ENCODE results near the gene MOB2. TPM values are rescaled to one million over a fixed set of nuclear protein-coding genes. Genes with fewer than 3 reads are reported as not detected.

Gene MOB2
- total RNA-seq, 2 experiments from 2014 or later: 13.2 to 14.0 TPM

- no peaks in the 10 kb centered on the region for H3K9me3 Mint-ChIP-seq
- no peak for DNase-seq
Observed at GRCh38 chr11:1480555-1481482, 5.8 kb downstream of the MOB2 start.

DNA sequence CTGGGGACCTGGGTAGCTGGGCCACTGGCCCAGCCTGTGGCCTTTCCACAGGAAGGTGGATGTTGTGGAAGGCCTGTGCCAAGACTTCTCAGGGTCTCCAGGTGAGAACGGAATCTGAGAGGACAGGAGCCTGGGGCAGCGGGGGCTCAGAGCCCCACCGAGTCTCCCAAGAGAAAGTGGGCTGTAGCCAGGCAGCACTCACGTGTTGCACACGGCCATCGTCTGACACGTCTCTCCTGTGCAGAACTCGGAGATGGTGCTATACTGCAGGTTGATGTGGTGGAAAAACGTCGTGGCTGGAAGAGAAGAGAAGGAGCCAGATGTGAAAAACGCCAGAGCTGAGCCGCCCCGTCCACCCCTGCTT lies 6.4 kb downstream of the MOB2 start:
- Mint-ChIP-seq H3K27ac (no peak overlapping the region), H3K9me3 (no peaks in the 10 kb centered on the region), H3K27me3 (no peaks in the 10 kb centered on the region), H3K4me3 (no peak overlapping the region), H3K36me3 (ENCODE audit: low read depth) (no peaks in the 10 kb centered on the region), H3K4me1 (ENCODE audit: low read depth) (peaks cover 6% of the 10 kb centered on the region)
- no peak for TF ChIP-seq CTCF (IDR thresholded peaks at IDR 0.05)
- POLR2A ChIA-PET: interaction anchor here (0.8 kb wide), 1 partner anchor 178 kb away, joined by 3 read pairs; no protein-coding TSS in a partner anchor
- CTCF ChIA-PET: no interaction called here
- no peak for DNase-seq
- ATAC-seq: no peak
- intact Hi-C loops (cut with micrococcal nuclease): no loop called here

More at GRCh38 chr11:1480555-1481482, 5.8 kb downstream of the MOB2 start:
- intact Hi-C loops (cut with micrococcal nuclease): no loop called here
- Mint-ChIP-seq H3K27ac (no peak overlapping the region), H3K27me3 (no peaks in the 10 kb centered on the region), H3K4me1 (ENCODE audit: low read depth) (peaks cover 11% of the 10 kb centered on the region), H3K36me3 (ENCODE audit: low read depth) (no peaks in the 10 kb centered on the region), H3K4me3 (no peak overlapping the region)
- ATAC-seq: no peak
- TF ChIP-seq CTCF (IDR thresholded peaks at IDR 0.05): no peak
- ChIA-PET CTCF (no interaction called here), POLR2A (no interaction called here)

DNA sequence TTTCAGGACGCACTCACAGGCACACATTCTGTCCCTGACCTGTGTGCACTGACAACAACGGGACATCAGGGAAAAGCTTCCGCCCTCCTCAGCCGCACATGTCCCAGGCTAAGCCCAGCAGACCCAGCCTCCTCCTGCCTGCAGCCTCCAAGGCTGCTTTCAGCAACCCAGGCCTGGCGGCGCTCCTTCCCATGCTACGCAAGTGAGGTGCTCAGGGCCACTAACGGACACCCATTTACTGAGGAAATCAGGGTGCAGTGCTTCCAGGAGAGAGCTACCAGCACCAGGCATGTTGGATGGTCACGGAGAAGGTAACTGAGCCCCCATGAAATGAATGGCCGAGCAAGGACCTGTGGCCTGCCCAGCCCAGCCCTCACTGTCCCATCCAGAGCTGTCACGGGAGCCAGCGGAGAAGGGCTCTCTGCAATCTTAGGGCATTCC lies 6.9 kb downstream of the MOB2 start:
- no peak for TF ChIP-seq CTCF (IDR thresholded peaks at IDR 0.05)
- H3K36me3 Mint-ChIP-seq (ENCODE audit: low read depth): no peaks in the 10 kb centered on the region
- no peaks in the 10 kb centered on the region for H3K27me3 Mint-ChIP-seq
- ChIA-PET POLR2A (interaction anchor here (0.8 kb wide), 1 partner anchor 177 kb away, joined by 3 read pairs; no protein-coding TSS in a partner anchor), CTCF (interaction anchor here (0.9 kb wide), 1 partner anchor 95 kb away, joined by 3 read pairs; no protein-coding TSS in a partner anchor)
- no peak overlapping the region for H3K4me3 Mint-ChIP-seq
- intact Hi-C loops (cut with micrococcal nuclease): no loop called here
- H3K27ac Mint-ChIP-seq: no peak overlapping the region
- DNase-seq (no peak), ATAC-seq (no peak)
- H3K4me1 Mint-ChIP-seq (ENCODE audit: low read depth): peaks cover 2% of the 10 kb centered on the region
- no peaks in the 10 kb centered on the region for H3K9me3 Mint-ChIP-seq

GRCh38 chr11:1479006-1479677 lies 7.4 kb downstream of the MOB2 start:
- peaks cover 1% of the 10 kb centered on the region for H3K36me3 Mint-ChIP-seq (ENCODE audit: low read depth)
- no peak overlapping the region for H3K4me3 Mint-ChIP-seq
- no peak for TF ChIP-seq CTCF (IDR thresholded peaks at IDR 0.05)
- no peak for ATAC-seq
- no peaks in the 10 kb centered on the region for H3K9me3 Mint-ChIP-seq
- H3K27me3 Mint-ChIP-seq: no peaks in the 10 kb centered on the region
- intact Hi-C loops (cut with micrococcal nuclease): no loop called here
- no peak for DNase-seq
- ChIA-PET CTCF (interaction anchor here (0.9 kb wide), 1 partner anchor 96 kb away, joined by 3 read pairs; no protein-coding TSS in a partner anchor), POLR2A (interaction anchor here (0.8 kb wide), 1 partner anchor 177 kb away, joined by 3 read pairs; no protein-coding TSS in a partner anchor)
- H3K27ac Mint-ChIP-seq: no peak overlapping the region
- peaks cover 2% of the 10 kb centered on the region for H3K4me1 Mint-ChIP-seq (ENCODE audit: low read depth)
